NCI-H524 (cell line): ENCODE results near the gene MAX.

ENCODE experiments used
- DNase-seq, 2 experiments: peaks; one replicate each; lab custom pipeline; 2025; lab: John Stamatoyannopoulos, UW

MAX gene

GRCh38 chr14:65072937-65073336 lies 29.4 kb downstream of the MAX start:
- no peak for DNase-seq

- no peak for DNase-seq
These were observed 30.1 kb downstream of the MAX start for GRCh38 chr14:65072256-65072655.

GRCh38 chr14:65071544-65071943 lies 30.8 kb downstream of the MAX start:
- DNase-seq: no peak

GRCh38 chr14:65070471-65070976 lies 31.8 kb downstream of the MAX start:
- peak; percentile 46 to 83 for DNase-seq

- DNase-seq: no peak
These were observed 32.4 kb downstream of the MAX start for GRCh38 chr14:65069874-65070413.

- DNase-seq: no peak
These were observed 36.6 kb downstream of the MAX start for GRCh38 chr14:65065719-65066118.

GRCh38 chr14:65062096-65063075 lies 39.9 kb downstream of the MAX start:
- peak in 1 of 2 experiments; percentile 58 for DNase-seq

GRCh38 chr14:65057695-65058094 lies 44.6 kb downstream of the MAX start:
- DNase-seq: no peak

GRCh38 chr14:65054471-65055085 lies 47.7 kb downstream of the MAX start:
- no peak for DNase-seq

GRCh38 chr14:65053466-65053865 lies 48.9 kb downstream of the MAX start:
- DNase-seq: no peak

- DNase-seq: no peak
These were observed 49.5 kb downstream of the MAX start for GRCh38 chr14:65052832-65053231.

- no peak for DNase-seq
These were observed 56.6 kb downstream of the MAX start for GRCh38 chr14:65045709-65046108.

GRCh38 chr14:65045006-65045405 lies 57.3 kb downstream of the MAX start:
- DNase-seq: no peak

- no peak for DNase-seq
These were observed 57.7 kb downstream of the MAX start for GRCh38 chr14:65044596-65044959.

GRCh38 chr14:65043893-65044595 lies 58.3 kb downstream of the MAX start:
- DNase-seq: no peak

GRCh38 chr14:65042731-65043372 lies 59.5 kb downstream of the MAX start:
- DNase-seq: no peak

- DNase-seq: no peak
These were observed 60.0 kb downstream of the MAX start for GRCh38 chr14:65042296-65042695.

- DNase-seq: no peak
These were observed 60.8 kb downstream of the MAX start for GRCh38 chr14:65041434-65041915.

GRCh38 chr14:65040666-65041433 lies 61.5 kb downstream of the MAX start:
- no peak for DNase-seq

GRCh38 chr14:65038966-65039365 lies 63.4 kb downstream of the MAX start:
- no peak for DNase-seq

GRCh38 chr14:65035049-65035448 lies 67.3 kb downstream of the MAX start:
- no peak for DNase-seq
